Nephron (organoid): ENCODE measurements around the gene BRIP1.

Experiments
- H3K27ac Mint-ChIP-seq, 3 experiments: 2 replicates each; pipeline ENCODE4 v1.8.0; 2020; ENCODE audit warnings: mixed read lengths in 3 of 3, mild to moderate bottlenecking in 2 of 3, moderate library complexity in 1 of 3
- H3K27me3 Mint-ChIP-seq: 2 replicates; pipeline ENCODE4 v1.8.0; 2021; ENCODE audit warnings: low read depth, mild to moderate bottlenecking, moderate library complexity, mixed read lengths
- H3K36me3 Mint-ChIP-seq: 2 replicates; pipeline ENCODE4 v1.8.0; 2020; ENCODE audit warnings: low read depth, mixed read lengths
- H3K4me1 Mint-ChIP-seq: 2 replicates; pipeline ENCODE4 v1.8.0; 2020; ENCODE audit warnings: mixed read lengths
- H3K4me3 Mint-ChIP-seq, 3 experiments: 2 replicates each; pipeline ENCODE4 v1.8.0; 2020; ENCODE audit warnings: mild to moderate bottlenecking in 3 of 3, mixed read lengths in 3 of 3, moderate library complexity in 2 of 3
- H3K9me3 Mint-ChIP-seq: 2 replicates; pipeline ENCODE4 v1.8.0; 2020; ENCODE audit warnings: mixed read lengths
- CTCF ChIP-seq, 3 experiments: fragments of 200-600 bp; sonication (generic); IDR thresholded peaks; one replicate each; pipeline ENCODE4 v1.5.0; 2021; ENCODE audit warnings: antibody characterized with exemption in 3 of 3; ENCODE audit not compliant: unreplicated experiment in 3 of 3

BRIP1 gene

GRCh38 chr17:61815863-61816503 is 47.3 kb downstream of the BRIP1 start:
- Mint-ChIP-seq H3K9me3 (no peaks in the 10 kb centered on the region), H3K27ac (no peak overlapping the region), H3K4me3 (no peak overlapping the region), H3K36me3 (peaks cover 19% of the 10 kb centered on the region), H3K27me3 (no peaks in the 10 kb centered on the region), H3K4me1 (peaks cover 8% of the 10 kb centered on the region)
- TF ChIP-seq CTCF (IDR thresholded peaks at IDR 0.05; ENCODE audit: unreplicated experiment in 3 of 3): no peak

DNA sequence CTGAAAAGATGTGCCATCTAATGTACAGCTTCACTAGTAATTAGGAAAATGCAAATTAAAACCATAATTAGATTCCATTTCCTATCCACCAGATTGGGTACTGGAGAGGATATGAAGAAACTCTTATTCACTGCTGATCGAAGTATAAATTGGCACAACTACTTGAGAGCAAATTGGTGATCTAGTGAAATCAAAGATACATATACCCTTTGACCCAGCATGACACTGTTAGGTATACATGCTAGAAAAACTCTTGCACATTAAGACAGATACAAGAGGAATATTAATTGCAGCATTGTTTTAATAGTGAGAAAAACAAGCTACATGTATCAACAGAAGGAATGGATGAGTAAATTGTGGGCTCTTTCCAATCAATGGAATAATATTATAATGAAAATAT is 48.8 kb downstream of the BRIP1 start:
- H3K27me3 Mint-ChIP-seq: no peaks in the 10 kb centered on the region
- no peak for TF ChIP-seq CTCF (IDR thresholded peaks at IDR 0.05; ENCODE audit: unreplicated experiment in 3 of 3)
- no peak overlapping the region for H3K4me3 Mint-ChIP-seq
- no peaks in the 10 kb centered on the region for H3K9me3 Mint-ChIP-seq
- peaks cover 9% of the 10 kb centered on the region for H3K36me3 Mint-ChIP-seq
- H3K27ac Mint-ChIP-seq: no peak overlapping the region
- peaks cover 19% of the 10 kb centered on the region for H3K4me1 Mint-ChIP-seq

- H3K36me3 Mint-ChIP-seq: peaks cover 7% of the 10 kb centered on the region
Observed at GRCh38 chr17:61813211-61813610, 50.1 kb downstream of the BRIP1 start.

GRCh38 chr17:61812747-61813146 is 50.6 kb downstream of the BRIP1 start:
- Mint-ChIP-seq H3K9me3 (no peaks in the 10 kb centered on the region), H3K36me3 (peaks cover 7% of the 10 kb centered on the region), H3K4me3 (no peak overlapping the region), H3K27me3 (no peaks in the 10 kb centered on the region), H3K4me1 (peaks cover 19% of the 10 kb centered on the region), H3K27ac (peak overlapping the region in 1 of 3 experiments; percentile 28)
- no peak for TF ChIP-seq CTCF (IDR thresholded peaks at IDR 0.05; ENCODE audit: unreplicated experiment in 3 of 3)

More at GRCh38 chr17:61813211-61813610, 50.1 kb downstream of the BRIP1 start:
- Mint-ChIP-seq H3K9me3 (no peaks in the 10 kb centered on the region), H3K4me1 (peaks cover 19% of the 10 kb centered on the region), H3K27me3 (no peaks in the 10 kb centered on the region), H3K27ac (peak overlapping the region in 1 of 3 experiments; percentile 28), H3K4me3 (no peak overlapping the region)
- TF ChIP-seq CTCF (IDR thresholded peaks at IDR 0.05; ENCODE audit: unreplicated experiment in 3 of 3): no peak

GRCh38 chr17:61809816-61810392 is 53.4 kb downstream of the BRIP1 start:
- Mint-ChIP-seq H3K4me1 (peaks cover 19% of the 10 kb centered on the region), H3K27me3 (no peaks in the 10 kb centered on the region), H3K4me3 (peak overlapping the region in 1 of 3 experiments; percentile 38), H3K27ac (peak overlapping the region; percentile 50 to 92 (median 78)), H3K9me3 (no peaks in the 10 kb centered on the region), H3K36me3 (peaks cover 7% of the 10 kb centered on the region)
- no peak for TF ChIP-seq CTCF (IDR thresholded peaks at IDR 0.05; ENCODE audit: unreplicated experiment in 3 of 3)

DNA sequence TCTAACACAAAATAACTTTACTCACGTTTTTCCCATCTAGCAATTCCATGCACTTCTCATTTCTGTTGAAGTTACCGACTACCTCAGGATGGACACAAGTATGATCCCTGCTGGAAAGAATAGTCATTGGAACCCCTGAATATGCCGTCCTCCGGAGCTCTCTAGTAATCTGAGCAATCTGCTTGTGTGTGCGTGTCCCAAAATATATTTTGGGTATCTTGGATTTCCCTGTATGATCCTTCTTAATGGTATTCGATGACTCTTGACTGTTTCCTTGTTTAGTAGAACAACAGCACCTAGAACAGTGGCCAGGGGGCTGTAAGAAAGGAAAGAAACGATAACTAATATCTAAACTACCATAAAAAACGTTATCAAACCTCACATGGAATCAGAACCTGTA is 54.9 kb downstream of the BRIP1 start:
- Mint-ChIP-seq H3K4me1 (peaks cover 19% of the 10 kb centered on the region), H3K27ac (no peak overlapping the region)

More for the DNA sequence above, 54.9 kb downstream of the BRIP1 start:
- H3K9me3 Mint-ChIP-seq: no peaks in the 10 kb centered on the region
- no peaks in the 10 kb centered on the region for H3K27me3 Mint-ChIP-seq
- TF ChIP-seq CTCF (IDR thresholded peaks at IDR 0.05; ENCODE audit: unreplicated experiment in 3 of 3): no peak
- peak overlapping the region in 2 of 3 experiments; percentile 12 to 39 for H3K4me3 Mint-ChIP-seq
- H3K36me3 Mint-ChIP-seq: peaks cover 7% of the 10 kb centered on the region
